G401 (cell line): ENCODE measurements around the gene TMEM14A. TPM values are rescaled to one million over a fixed set of nuclear protein-coding genes. Genes with fewer than 3 reads are reported as not detected.
"Not testable (repeated sequence)": the region's sequence is repeated elsewhere in the genome, so short reads cannot be mapped to it uniquely, and the experiment has no call there.

Experiments used
- DNase-seq: peaks from one replicate; pipeline ENCODE4 v3.0.0-alpha.2; 2015; ENCODE audit warnings: low spot score
- in situ Hi-C: cut with HindIII; loops from 2 replicates; pipeline ENCODE4 v1.10.0; 2016; ENCODE audit warnings: low sequenced_read_pairs, mixed read lengths
- total RNA-seq: library from RNA; depleted of rRNA; stranded (reverse); fragments of >200 nt; shearing (Covaris generic); gene quantifications from 2 replicates; pipeline ENCODE4 v1.2.3, GENCODE V29; 2014

Gene TMEM14A
- total RNA-seq, 1 experiment from 2014 or later, result 47.1 TPM

DNA sequence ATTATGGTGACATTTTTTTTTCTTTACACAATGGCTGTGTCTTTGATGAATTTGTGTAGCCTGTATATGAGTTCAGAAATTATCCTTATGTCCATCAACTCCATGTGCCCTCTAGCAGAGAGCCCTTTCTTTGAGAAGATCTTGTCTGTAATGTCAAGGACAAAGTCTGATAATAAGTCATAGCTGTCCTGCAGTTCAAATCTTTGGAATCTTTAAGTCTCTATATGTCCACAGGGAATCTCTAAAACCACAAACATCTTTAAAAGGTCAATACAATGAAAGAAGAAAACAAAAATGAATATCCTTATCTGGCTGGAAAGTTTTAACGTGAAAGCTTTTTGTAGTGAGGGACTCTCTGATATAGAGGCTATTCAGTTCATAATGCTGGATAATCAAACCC, 16.9 kb upstream of the TMEM14A start:
- no peak for DNase-seq
- in situ Hi-C loops, result loop anchor here (25.0 kb wide), 1 partner anchor 242 kb away; the partner anchor contains the start of gene EFHC1

DNA sequence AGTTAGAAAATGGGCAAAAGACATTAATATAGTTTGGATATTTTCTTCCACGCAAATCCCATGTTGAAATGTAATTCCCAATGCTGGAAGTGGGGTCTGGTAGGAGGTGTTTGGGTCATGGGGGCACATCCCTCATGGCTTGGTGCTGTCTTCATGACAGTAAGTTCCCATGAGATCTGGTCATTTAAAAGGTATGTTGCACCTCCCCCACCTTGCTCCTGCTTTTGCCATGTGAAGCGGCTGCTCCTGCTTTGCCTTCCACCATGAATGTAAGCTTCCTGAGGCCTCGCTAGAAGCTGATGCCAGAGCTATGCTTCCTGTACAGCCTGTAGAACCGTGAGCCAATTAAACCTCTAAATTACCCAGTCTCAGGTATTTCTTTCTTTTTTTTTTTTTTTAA, 16.3 kb upstream of the TMEM14A start:
- in situ Hi-C loops, result loop anchor here (25.0 kb wide), 1 partner anchor 242 kb away; the partner anchor contains the start of gene EFHC1
- no peak for DNase-seq

DNA sequence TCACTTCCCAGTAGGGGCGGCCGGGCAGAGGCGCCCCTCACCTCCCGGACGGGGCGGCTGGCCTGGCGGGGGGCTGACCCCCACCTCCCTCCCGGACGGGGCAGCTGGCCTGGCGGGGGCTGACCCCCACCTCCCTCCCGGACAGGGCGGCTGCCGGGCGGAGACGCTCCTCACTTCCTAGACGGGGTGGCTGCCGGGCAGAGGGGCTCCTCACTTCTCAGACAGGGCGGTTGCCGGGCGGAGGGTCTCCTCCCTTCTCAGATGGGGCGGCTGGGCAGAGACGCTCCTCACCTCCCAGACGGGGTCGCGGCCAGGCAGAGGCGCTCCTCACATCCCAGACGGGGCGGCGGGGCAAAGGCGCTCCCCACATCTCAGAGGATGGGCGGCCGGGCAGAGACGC, 15.0 kb upstream of the TMEM14A start:
- in situ Hi-C loops, result loop anchor here (25.0 kb wide), 1 partner anchor 244 kb away; the partner anchor contains the start of gene EFHC1
- DNase-seq, result not testable (repeated sequence)

DNA sequence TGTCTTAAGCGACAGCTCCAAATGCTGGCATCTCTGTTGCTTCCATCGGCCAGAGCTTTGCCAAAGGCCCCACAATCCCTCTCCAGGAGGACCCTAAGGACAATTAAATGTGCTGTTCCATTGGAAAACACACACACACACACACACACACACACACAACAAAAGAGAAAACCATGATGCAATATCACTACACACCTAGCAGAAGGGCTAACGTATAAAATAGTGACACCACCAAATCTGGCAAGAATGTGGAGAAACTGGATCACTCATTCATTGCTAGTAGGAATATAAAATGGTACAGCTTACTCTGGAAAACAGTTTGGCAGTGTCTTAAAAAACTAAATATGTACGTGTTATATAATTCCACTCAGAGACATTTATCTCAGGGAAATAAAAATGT, 13.0 kb upstream of the TMEM14A start:
- no peak for DNase-seq
- in situ Hi-C loops, result loop anchor here (25.0 kb wide), 1 partner anchor 246 kb away; the partner anchor contains the start of gene EFHC1

DNA sequence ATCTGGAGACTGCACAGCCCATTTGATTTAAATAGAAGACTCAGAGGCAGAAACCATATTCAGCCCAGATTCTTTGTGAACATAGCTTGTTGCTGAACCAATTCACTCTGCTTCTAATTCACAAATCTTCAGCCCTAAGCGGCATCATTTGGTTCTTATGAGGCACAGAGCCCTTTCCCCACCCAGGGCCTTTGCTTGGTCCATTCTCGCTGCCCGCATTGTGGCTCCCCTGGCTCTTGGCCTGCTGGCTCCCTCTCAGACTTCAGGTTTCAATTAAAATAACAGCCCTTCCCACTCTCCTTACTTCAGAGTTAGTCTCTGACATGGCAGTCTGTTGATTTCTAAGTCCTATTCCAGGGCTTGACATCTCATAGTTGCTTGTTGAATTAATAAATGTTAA, 9.4 kb upstream of the TMEM14A start:
- in situ Hi-C loops, result loop anchor here (25.0 kb wide), 1 partner anchor 249 kb away; the partner anchor contains the start of gene EFHC1
- no peak for DNase-seq

DNA sequence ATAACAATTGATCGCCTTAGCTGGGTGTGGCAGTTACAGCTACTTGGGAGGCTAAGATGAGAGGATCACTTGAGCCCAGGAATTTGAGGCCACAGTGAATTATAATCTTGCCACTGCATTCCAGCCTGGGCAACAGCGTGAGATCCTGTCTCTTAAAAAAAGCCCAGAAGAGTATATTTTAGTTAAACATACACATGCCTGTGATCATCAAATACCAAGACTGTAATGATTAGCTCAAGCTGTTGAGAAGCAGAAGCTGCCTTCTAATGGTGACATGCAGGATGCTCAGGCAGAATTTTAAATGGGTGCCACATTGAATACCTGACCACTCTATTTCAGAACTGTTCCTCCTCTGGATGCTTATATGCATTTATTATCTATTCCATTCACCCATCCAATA, 8.9 kb upstream of the TMEM14A start:
- in situ Hi-C loops, result loop anchor here (25.0 kb wide), 1 partner anchor 250 kb away; the partner anchor contains the start of gene EFHC1
- DNase-seq, result no peak

DNA sequence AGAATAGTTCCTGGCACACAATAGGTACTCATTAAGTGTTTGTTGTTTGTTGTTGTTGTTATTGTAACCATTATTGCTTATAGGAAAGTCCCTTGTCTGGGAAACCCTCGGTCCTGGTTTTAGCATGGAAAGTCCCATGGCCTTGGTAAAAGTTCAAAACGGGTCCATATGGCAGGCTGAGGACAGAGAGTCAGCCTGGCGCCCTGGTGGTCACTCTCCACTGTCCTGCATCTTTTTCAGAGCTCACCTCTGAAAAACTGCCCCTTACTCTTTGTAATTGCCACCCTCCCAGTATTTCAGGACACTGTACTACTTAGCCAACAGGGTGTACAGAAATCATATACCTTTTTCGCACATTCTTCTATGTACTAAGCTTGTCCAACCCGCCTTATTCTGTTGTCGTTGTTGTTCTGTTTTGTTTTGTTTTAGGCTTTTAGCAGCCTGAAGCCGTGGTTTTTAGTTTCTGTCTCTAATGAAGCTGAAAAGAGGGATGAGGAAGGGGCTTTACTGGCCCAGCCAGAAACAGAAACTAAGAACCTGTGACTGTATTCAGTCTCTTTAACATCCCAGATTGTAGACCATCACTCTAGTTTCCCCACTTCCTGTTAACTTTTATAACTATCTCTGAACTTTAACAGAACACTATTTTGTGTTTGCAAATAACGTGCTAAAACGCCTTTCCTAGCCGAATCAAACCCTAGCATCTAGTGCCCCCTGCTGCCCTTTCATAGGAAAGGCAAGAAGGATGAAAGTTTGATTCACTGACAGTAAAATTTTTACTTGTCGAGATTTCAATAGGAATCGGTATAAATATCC, 7.6 kb upstream of the TMEM14A start:
- in situ Hi-C loops, result loop anchor here (25.0 kb wide), 1 partner anchor 251 kb away; the partner anchor contains the start of gene EFHC1
- peak; percentile 85 for DNase-seq

DNA sequence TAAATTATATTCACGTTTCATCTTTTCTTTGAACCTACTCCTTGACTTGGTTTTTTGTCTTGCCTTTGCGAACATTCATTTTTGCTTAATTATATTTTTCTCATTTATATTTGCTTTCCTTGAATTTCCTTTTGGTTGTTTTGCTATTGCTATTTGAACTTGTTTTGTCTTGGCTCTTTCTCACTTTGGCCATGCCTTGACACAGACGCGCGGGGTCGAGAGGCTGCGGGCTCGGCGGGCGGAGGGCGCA, 7.1 kb upstream of the TMEM14A start:
- DNase-seq, result no peak
- in situ Hi-C loops, result loop anchor here (25.0 kb wide), 1 partner anchor 252 kb away; the partner anchor contains the start of gene EFHC1

DNA sequence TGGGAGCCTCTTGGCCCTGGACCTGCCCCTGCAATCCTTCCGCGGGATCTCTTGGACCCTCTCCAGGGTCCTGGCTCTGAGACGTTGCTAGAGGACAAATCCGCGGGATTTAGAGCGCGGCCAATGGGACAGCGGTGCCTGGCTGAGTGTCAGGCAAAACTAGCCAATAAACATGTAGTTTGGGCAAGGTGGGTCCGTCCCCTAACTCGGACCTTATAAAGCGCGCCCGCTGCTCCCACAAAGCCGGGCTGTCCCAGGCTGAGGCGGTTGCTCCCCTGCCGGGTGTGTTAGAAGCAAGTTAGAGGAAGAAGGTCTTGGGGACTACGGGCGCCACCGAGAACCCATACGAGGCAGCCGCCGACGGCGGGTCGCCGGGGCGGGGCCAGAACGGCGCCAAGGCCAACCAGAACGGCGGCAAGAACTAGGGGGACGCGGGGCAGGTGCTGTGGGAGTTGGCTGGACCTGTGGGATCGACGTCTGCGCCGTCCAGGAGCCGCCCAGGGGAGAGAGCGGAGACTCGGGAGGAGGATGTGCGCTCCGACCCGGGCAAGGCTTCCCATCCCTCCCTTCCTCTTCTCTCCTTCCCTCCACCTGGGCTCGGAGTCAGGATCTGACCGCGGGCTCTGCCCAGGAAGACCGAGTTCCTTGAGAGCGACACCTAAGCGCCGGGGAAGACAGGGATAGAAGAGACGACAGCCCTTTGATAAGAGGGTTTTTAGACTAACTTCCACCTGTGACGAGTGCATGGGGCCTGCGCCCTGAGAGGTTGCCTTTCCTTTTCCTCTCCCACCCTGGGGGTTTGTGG, 6.5 kb upstream of the TMEM14A start:
- in situ Hi-C loops, result loop anchor here (25.0 kb wide), 1 partner anchor 252 kb away; the partner anchor contains the start of gene EFHC1
- peak; percentile 96 for DNase-seq

DNA sequence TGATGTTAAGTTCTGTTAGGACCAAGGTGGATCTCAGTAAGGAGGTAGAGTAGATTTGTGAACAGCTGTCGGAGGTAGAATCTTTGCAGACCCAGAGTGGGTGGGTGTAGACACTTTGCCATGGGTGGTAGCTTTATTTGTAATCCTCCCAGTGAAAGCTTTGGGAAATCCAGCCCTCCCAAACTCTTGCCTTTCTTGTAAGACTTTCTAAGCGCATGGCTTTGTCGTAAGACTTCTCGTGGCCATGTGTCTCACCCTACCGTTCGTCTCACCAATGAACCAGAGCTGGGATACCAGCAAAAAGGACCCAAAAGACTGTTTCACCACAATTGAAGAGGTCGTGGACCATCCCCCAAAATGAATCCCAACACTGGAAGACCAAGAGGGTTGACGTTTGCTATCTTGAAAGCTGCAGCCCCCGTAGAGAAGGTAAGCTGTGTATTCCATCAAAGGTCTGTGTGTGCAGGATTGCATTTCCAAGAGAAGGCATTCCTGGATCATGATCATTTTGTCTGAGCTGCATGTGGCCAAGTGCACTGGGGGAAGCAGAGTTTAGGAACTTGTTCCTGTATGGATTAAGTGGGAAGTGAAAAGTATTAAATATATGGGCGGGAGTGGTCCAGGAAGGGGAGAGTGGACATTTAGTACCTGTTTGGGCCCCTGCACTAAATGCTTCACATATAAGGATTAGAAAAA, 5.8 kb upstream of the TMEM14A start:
- in situ Hi-C loops, result loop anchor here (25.0 kb wide), 1 partner anchor 253 kb away; the partner anchor contains the start of gene EFHC1
- no peak for DNase-seq

DNA sequence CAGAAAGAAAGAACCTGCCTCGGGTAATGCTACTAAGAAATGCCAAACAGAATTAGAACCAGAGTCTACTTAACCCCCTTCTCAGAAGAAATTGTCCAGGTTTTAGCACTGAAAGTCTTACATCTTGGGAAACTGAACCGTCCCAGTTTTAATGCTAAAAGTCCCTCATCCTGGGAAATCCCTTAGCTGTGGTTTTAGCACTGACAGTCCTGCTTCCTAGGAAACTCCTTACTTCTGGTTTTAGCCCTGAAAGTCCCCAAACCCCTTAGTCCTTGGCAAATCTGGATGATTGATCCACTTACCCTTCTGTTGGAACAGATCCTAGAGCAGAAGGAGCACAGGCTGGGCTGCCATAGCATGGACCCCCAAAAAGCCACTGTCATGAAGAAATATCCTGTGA, 4.8 kb upstream of the TMEM14A start:
- in situ Hi-C loops, result loop anchor here (25.0 kb wide), 1 partner anchor 254 kb away; the partner anchor contains the start of gene EFHC1
- DNase-seq, result no peak

DNA sequence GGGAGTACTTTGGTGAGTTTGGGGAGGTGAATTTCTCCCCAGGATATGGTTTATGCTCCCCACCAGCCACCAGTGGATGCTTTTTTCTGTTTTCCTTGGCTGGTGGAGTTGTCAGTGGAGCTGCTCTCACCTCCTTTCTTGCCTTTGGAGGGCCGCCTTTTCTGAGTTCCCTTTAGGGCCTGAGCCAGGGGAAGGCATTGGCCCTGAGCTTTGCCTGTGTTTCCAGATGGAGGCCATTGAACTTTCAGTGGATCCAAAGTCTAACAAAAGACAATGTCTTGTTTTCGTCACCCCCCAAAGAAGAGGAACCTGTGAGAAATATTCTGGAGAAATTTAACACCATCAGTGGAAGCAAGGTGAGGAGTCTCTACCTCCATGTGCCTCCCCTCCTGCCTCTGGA, 4.4 kb upstream of the TMEM14A start:
- in situ Hi-C loops, result loop anchor here (25.0 kb wide), 1 partner anchor 254 kb away; the partner anchor contains the start of gene EFHC1
- DNase-seq, result no peak

DNA sequence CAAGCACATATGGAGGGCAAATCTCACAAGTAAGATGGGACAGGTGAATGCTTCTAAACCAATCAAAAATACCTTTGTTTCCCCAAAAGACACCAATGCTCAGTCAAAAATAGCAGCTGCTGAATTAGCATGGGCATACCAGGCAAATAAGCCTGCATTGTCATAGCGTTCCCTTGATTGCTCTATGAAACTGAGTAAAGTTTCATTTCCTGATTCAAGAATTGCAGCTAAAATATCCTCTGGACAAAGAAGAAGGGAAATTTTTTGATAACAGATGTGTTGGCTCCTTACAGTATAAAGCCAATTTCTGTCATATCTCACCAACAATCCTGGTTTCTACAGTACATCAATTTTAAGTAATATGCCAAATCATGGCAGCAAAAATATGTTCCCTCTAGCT, 3.3 kb upstream of the TMEM14A start:
- DNase-seq, result no peak
- in situ Hi-C loops, result loop anchor here (25.0 kb wide), 1 partner anchor 255 kb away; the partner anchor contains the start of gene EFHC1

DNA sequence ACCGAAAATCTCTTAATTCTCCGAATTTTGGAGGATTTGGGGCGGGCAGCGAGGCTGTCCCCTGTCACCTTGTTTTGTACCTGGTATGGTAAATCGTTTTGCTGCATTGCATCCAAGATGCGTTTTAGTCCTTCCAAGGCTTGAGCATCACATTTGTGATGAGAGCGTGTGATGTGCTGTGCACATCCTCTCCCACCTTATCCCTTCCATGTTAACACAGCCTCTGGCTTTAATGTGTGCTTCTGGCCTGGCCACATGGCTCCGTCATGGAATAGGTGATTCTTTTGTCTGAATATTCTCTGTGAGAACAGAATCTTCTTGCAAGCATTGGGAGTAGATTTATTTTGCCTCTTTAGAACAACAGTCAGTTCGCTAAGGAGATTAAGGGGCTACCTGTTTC, 763 bp downstream of the TMEM14A start:
- in situ Hi-C loops, result loop anchor here (25.0 kb wide), 1 partner anchor 259 kb away; the partner anchor contains the start of gene EFHC1
- DNase-seq, result peak; percentile 49

DNA sequence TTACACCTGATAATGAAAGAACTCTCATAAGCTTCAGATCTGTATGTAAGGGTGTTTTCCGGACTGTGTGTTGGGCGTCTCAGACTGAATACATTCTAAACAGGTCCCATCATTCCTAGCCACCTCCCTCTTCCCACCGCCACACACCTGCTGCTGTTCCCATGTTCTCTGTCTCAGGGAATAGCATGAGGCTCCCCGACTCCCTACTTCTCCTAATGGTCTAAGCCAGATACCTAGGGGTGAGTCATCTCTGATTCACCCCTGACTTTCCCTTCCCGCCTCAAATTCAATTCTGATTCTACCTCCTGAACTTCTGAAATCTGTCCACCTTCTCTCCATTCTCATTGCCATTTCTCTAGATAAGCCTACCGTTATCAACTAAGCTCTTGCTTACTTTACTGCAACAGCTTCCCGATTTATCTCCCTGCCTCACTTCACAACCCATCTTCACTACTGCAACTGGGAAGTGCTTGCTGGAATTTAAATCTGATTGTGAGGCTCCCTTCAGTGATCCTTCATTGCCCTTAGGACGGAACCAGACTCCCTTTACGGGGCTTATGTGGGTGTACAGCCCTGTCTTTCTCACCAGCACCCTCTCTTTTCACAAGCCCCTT, 1.6 kb downstream of the TMEM14A start:
- in situ Hi-C loops, result loop anchor here (25.0 kb wide), 1 partner anchor 260 kb away; the partner anchor contains the start of gene EFHC1
- DNase-seq, result peak; percentile 19

DNA sequence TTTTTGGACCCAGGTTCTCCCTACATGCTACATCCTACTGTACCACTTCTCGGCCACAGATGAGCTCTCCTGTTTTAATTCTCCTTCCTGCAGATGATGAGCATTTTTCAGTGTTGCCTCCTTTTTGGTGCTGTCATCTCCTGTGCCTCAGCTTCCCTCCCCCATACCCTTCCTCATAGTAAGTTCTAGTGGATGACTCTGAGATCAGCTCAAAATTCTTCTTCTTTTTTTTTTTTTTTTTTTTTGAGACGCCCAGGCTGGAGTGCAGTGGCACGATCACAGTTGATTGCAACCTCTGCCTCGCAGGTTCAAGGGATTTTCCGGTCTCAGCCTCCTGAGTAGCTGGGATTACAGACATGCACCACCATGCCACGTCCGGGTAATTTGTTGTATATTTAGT, 3.8 kb downstream of the TMEM14A start:
- DNase-seq, result no peak
- in situ Hi-C loops, result loop anchor here (25.0 kb wide), 1 partner anchor 262 kb away; the partner anchor contains the start of gene EFHC1

DNA sequence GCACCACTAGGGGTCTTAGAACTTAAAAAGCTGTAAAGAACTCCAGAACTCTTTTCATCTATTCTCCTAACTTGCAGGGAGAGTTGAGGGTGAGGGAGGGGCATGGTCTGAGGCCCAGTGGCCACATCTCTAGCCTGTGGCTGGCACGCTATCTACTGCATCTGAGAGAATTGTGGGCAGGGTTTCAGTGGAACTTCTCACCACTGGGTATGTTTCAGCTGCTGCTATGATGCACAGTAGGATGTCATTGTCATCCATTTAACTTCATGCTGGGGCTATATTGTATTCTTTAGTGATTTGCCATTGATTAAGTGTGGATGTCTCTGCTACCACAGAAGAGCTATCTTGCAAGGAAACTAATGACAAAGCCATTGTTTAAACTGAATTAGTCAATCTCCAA, 4.5 kb downstream of the TMEM14A start:
- in situ Hi-C loops, result no loop called here
- no peak for DNase-seq

DNA sequence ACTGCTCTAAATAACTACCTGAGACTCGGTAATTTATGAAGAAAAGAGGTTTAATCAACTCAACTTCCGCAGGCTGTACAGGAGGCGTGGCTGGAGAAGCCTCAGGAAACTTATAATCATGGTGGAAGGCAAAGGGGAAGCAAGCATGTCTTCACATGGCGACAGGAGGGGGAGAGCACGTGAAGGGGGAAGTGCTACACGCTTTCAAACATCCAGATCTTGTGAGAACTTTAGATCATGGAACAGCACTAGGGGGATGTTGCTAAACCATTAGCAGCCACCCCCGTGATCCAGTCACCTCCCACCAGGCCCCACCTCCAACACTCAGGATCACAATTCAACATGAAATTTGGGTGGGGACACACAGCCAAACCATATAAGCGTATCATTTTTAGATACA, 5.7 kb downstream of the TMEM14A start:
- DNase-seq, in situ Hi-C loops: not testable (repeated sequence)
